ENCODE measurements around the gene HPS4.

DNA sequence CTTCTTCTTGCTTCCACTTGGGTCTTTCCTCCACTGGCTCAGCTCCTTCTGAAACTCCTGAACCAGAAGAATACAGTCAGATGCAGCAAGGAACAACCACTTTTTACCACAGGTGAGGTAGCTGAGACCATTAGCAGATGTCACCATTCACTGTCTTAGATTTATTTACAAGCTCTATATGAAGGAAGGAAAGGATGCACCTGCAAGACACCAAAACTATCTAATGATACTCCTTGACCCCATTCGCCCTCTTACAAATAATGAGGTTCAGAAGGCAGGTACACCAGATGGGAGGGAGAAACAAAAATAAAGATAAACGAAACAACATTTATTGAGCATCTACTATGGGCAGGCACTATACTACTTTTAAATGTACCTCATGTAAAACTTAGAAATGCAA lies 18.4 kb upstream of the HPS4 start:
- TF ChIP-seq NPAS2 (CRISPR knock-in tag; IDR thresholded peaks at IDR 0.05; ENCODE audit: borderline replicate concordance) (no peak), POLR2A (IDR thresholded peaks at IDR 0.05; ENCODE audit: low read length) (no peak), EP300 (IDR thresholded peaks at IDR 0.05) (no peak), REST (IDR thresholded peaks at IDR 0.05) (no peak), MYC (IDR thresholded peaks at IDR 0.05; ENCODE audit: borderline replicate concordance, low read length) (no peak), NFE2L2 (conservative IDR thresholded peaks at IDR 0.05; ENCODE audit: low read length) (no peak)
- TF ChIP-seq, protein P1, sequence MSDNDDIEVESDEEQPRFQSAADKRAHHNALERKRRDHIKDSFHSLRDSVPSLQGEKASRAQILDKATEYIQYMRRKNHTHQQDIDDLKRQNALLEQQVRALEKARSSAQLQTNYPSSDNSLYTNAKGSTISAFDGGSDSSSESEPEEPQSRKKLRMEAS (IDR thresholded peaks at IDR 0.05): no peak
- TF ChIP-seq, protein P2, sequence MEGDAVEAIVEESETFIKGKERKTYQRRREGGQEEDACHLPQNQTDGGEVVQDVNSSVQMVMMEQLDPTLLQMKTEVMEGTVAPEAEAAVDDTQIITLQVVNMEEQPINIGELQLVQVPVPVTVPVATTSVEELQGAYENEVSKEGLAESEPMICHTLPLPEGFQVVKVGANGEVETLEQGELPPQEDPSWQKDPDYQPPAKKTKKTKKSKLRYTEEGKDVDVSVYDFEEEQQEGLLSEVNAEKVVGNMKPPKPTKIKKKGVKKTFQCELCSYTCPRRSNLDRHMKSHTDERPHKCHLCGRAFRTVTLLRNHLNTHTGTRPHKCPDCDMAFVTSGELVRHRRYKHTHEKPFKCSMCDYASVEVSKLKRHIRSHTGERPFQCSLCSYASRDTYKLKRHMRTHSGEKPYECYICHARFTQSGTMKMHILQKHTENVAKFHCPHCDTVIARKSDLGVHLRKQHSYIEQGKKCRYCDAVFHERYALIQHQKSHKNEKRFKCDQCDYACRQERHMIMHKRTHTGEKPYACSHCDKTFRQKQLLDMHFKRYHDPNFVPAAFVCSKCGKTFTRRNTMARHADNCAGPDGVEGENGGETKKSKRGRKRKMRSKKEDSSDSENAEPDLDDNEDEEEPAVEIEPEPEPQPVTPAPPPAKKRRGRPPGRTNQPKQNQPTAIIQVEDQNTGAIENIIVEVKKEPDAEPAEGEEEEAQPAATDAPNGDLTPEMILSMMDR (IDR thresholded peaks at IDR 0.05): no peak
- TF ChIP-seq, protein P3, sequence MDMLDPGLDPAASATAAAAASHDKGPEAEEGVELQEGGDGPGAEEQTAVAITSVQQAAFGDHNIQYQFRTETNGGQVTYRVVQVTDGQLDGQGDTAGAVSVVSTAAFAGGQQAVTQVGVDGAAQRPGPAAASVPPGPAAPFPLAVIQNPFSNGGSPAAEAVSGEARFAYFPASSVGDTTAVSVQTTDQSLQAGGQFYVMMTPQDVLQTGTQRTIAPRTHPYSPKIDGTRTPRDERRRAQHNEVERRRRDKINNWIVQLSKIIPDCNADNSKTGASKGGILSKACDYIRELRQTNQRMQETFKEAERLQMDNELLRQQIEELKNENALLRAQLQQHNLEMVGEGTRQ (IDR thresholded peaks at IDR 0.05): no peak

Measured in A549 (cell line).